Testis (tissue), 3 donors: Measurements from ENCODE around the gene IL4I1. TPM values are rescaled to one million over a fixed set of nuclear protein-coding genes. Genes with fewer than 3 reads are reported as not detected.

Experiments used
- DNase-seq: peaks from one replicate; pipeline ENCODE4 v3.0.0-alpha.2; 2019
- H3K27ac ChIP-seq, 2 donors: fragments of 200-600 bp; sonication (generic); one replicate each; pipeline ENCODE4 v1.5.1; 2019
- H3K27me3 ChIP-seq: fragments of 200-600 bp; sonication (generic); one replicate; pipeline ENCODE4 v1.5.1; 2019
- H3K36me3 ChIP-seq: fragments of 200-600 bp; sonication (generic); one replicate; pipeline ENCODE4 v1.5.1; 2017; ENCODE audit warnings: low read depth; ENCODE audit errors: missing control alignments
- H3K4me1 ChIP-seq: fragments of 200-600 bp; sonication (generic); one replicate; pipeline ENCODE4 v1.5.1; 2019
- H3K4me3 ChIP-seq, 2 donors: fragments of 200-600 bp; sonication (generic); one replicate each; pipeline ENCODE4 v1.5.1; 2017 to 2019
- H3K9me3 ChIP-seq: fragments of 200-600 bp; sonication (generic); one replicate; pipeline ENCODE4 v1.5.1; 2017
- CTCF ChIP-seq, 3 experiments: fragments of 450-650 bp in 2 of 3; fragments of 200-600 bp in 1 of 3; sonication (generic) in 1 of 3; IDR thresholded peaks; one replicate each; pipeline ENCODE4 v1.5.1; 2016 to 2019; ENCODE audit warnings: antibody characterized with exemption in 3 of 3, mild to moderate bottlenecking in 2 of 3, moderate library complexity in 1 of 3
- POLR2A ChIP-seq: fragments of 450-650 bp; IDR thresholded peaks from one replicate; pipeline ENCODE4 v1.6.1; 2017; ENCODE audit warnings: antibody characterized with exemption, mild to moderate bottlenecking, moderate library complexity
- WGBS, 2 donors: methylation state at CpG; one replicate each; pipeline ENCODE4 v1.1.5; 2018; 5-methylcytosine and 5-hydroxymethylcytosine counted together
- intact Hi-C: fragments of 100-400 bp; cut with DNase I; formaldehyde crosslinking; loops from one replicate; pipeline ENCODE4 v1.15.1; 2023; ENCODE audit warnings: low total_unique reads
- polyA plus RNA-seq: library from polyadenylated mRNA; stranded (reverse); fragments of 350-450 nt; fragmentation: Illumina TruSeq; extraction: RNeasy Lipid Tissue Mini Kit (QIAGEN cat#74804); gene quantifications from one replicate; pipeline ENCODE4 v1.2.3, GENCODE V29; 2014; ENCODE audit warnings: low read depth, low replicate concordance; ENCODE audit not compliant: insufficient read depth
- total RNA-seq, 2 donors: library from RNA; depleted of rRNA; stranded (reverse); fragments of >200 nt; gene quantifications; one replicate each; pipeline ENCODE4 v1.2.3, GENCODE V29; 2016

IL4I1 gene
- total and polyA plus RNA-seq, 3 donors from 2014 or later, result 17.1 to 61.9 (median 20.4) TPM

DNA sequence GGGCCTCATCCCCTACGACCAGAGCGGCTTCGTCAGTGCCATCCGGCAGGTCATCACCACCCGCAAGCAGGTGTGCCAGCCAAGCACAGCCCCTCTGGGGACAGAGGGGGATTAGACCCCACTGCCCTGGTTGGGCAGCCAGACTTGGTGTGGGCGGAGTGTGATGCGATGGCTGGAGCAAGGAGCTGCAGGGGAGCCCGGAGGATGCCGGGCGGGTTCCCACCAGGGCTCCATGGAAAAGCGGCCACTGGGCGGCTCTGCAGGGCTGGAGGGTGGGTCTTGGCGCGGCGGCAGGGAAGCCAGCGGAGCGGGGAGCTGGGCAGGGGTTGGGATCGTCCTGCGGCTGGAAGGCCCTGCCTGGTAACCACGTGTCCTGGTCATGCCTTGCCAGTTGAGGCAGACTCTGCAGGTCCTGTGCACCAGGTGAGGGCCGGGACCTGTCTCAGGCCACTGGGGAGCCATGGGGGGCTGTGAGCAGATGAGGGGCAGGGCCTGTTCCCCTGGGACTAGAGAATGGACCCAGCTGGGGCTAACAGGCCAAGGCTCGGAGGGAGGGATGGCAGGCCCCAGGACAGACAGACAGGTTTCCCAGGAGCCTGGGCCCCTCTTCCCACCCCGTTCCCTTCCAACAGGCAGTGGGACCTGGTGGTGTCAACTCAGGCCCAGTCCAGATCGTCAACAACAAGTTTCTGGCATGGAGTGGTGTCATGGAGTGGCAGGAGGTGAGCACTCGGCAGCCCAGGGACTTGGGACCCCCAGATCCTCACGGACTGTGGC, 39.4 kb downstream of the IL4I1 start:
- DNase-seq, result no peak
- H3K4me1 ChIP-seq, result peaks cover 62% of the 10 kb centered on the region
- TF ChIP-seq POLR2A, result no peak
- no peak for TF ChIP-seq CTCF (IDR thresholded peaks at IDR 0.05)
- intact Hi-C loops, result no loop called here
- no peaks in the 10 kb centered on the region for H3K27me3 ChIP-seq
- H3K27ac ChIP-seq, result peak overlapping the region; percentile 55 to 94
- H3K4me3 ChIP-seq, result no peak overlapping the region
- WGBS, 2 donors, result 90 to 99% methylated on average over 12 to 26 of the region's 26 CpGs
- H3K36me3 ChIP-seq, result no peaks in the 10 kb centered on the region
- H3K9me3 ChIP-seq, result no peaks in the 10 kb centered on the region

- Histone ChIP-seq H3K36me3 (no peaks in the 10 kb centered on the region), H3K27ac (no peak overlapping the region), H3K27me3 (no peaks in the 10 kb centered on the region), H3K4me3 (no peak overlapping the region), H3K4me1 (peaks cover 60% of the 10 kb centered on the region), H3K9me3 (no peaks in the 10 kb centered on the region)
- WGBS, 2 donors, result 84 to 90% methylated on average over 2 to 17 of the region's 18 CpGs
- intact Hi-C loops, result no loop called here
- no peak for TF ChIP-seq CTCF (IDR thresholded peaks at IDR 0.05)
- TF ChIP-seq POLR2A, result no peak
- no peak for DNase-seq
These were observed 40.1 kb downstream of the IL4I1 start for GRCh38 chr19:49856574-49857021.

DNA sequence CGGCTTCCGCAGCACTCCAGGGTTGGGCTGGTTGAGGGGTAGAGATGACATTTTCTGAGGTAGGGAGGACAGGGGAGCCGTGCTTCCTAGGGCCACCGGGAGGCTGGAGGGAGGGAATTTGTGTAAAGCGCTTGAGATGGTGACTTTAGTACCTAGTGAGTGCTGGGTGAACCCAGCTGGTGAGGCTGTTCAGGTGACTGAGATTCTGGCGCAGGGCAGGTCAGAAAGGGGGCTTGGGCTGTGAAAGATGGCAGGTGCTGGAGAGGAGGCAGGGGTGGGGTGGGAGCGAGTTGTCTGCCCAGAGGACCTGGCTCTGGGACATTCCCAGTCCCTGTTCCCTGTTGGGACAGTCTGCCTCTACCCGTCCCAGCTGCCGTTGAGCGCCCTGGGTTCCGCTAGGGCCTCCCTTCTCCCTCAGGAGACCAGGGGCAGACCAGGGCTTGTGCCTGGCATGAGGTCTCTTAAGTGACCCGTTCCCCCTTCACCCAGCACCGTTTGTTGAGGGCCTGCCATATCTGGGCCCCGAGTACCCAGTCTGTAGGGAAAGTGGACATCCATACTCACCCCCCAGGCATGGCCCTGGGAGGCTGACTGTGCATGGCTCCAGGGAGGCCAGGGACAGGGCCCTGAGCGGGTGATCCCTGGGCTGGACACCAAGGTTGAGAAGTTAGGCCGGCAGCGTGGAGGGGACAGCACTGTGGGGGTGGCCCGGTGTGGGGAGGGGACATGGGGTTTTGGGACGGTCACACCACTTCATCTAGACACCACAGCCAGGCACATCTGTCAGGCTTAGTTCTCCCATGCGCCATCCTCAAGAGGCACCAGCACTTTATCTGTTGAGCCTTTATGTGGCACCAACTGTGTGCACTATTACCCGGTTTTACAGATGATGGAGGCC, 40.8 kb downstream of the IL4I1 start:
- no peaks in the 10 kb centered on the region for H3K36me3 ChIP-seq
- H3K4me3 ChIP-seq, result no peak overlapping the region
- no peaks in the 10 kb centered on the region for H3K27me3 ChIP-seq
- peak overlapping the region in 1 of 2 donors; percentile 30 for H3K27ac ChIP-seq
- peaks cover 53% of the 10 kb centered on the region for H3K4me1 ChIP-seq
- intact Hi-C loops, result no loop called here
- 81 to 91% methylated on average over 10 to 20 of the region's 21 CpGs for WGBS, 2 donors
- TF ChIP-seq POLR2A, result no peak
- TF ChIP-seq CTCF (IDR thresholded peaks at IDR 0.05), result no peak
- no peaks in the 10 kb centered on the region for H3K9me3 ChIP-seq
- no peak for DNase-seq

DNA sequence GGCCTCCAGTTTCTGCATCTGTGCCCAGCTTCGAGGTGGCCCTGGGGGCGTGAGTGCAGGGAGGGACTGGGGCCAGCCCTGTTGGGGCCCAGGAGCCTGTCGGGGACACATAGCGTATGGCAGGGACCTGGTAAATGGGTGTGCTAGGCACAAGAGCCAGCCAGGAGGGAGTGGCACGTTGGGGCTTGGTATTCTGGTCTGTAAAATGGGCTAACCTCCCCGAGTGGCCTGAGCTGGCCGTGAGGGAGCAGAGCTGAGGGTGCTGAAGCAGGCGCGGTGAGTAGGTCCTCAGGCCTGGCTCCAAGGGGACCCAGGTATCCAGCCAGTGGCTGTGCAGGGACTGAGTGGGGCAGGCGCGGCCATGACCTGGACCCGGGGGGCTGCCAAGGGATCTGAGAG, 41.4 kb downstream of the IL4I1 start:
- H3K4me3 ChIP-seq, result no peak overlapping the region
- 80 to 87% methylated on average over 3 to 12 of the region's 12 CpGs for WGBS, 2 donors
- intact Hi-C loops, result no loop called here
- DNase-seq, result no peak
- no peaks in the 10 kb centered on the region for H3K9me3 ChIP-seq
- peaks cover 47% of the 10 kb centered on the region for H3K4me1 ChIP-seq
- H3K27me3 ChIP-seq, result no peaks in the 10 kb centered on the region
- peak overlapping the region in 1 of 2 donors; percentile 30 for H3K27ac ChIP-seq
- H3K36me3 ChIP-seq, result no peaks in the 10 kb centered on the region
- TF ChIP-seq POLR2A (no peak), CTCF (IDR thresholded peaks at IDR 0.05) (no peak)
